Neuronal stem cell (in vitro differentiated cells): ENCODE data around the gene XPO5. TPM values are rescaled to one million over a fixed set of nuclear protein-coding genes. Genes with fewer than 3 reads are reported as not detected.

Experiments
- DNase-seq: peaks from one replicate; pipeline ENCODE4 v3.0.0-alpha.2; 2013; ENCODE audit warnings: low spot score
- H2AFZ ChIP-seq: one replicate; pipeline ENCODE4 v1.6.1; 2013; ENCODE audit warnings: mild to moderate bottlenecking, low read length, inconsistent platforms
- H2AK5ac ChIP-seq: 2 replicates; pipeline ENCODE4 v1.6.1; 2013; ENCODE audit warnings: low read depth, mild to moderate bottlenecking, inconsistent platforms, low read length, moderate library complexity, mixed read lengths
- H2BK120ac ChIP-seq: 2 replicates; pipeline ENCODE4 v1.6.1; 2013; ENCODE audit warnings: low read depth, mild to moderate bottlenecking, inconsistent platforms, low read length, moderate library complexity, mixed read lengths
- H2BK12ac ChIP-seq: one replicate; pipeline ENCODE4 v1.6.1; 2013; ENCODE audit warnings: low read length, inconsistent platforms
- H2BK15ac ChIP-seq: 2 replicates; pipeline ENCODE4 v1.6.1; 2013; ENCODE audit warnings: mild to moderate bottlenecking, low read length, inconsistent platforms, mixed read lengths
- H2BK5ac ChIP-seq: one replicate; pipeline ENCODE4 v1.6.1; 2013; ENCODE audit warnings: inconsistent platforms, mild to moderate bottlenecking, low read length, moderate library complexity
- H3K14ac ChIP-seq: one replicate; pipeline ENCODE4 v1.6.1; 2013; ENCODE audit warnings: low read length, inconsistent platforms
- H3K18ac ChIP-seq: 2 replicates; pipeline ENCODE4 v1.6.1; 2013; ENCODE audit warnings: low read length, inconsistent platforms
- H3K23ac ChIP-seq: 2 replicates; pipeline ENCODE4 v1.6.1; 2013; ENCODE audit warnings: low read depth, mild to moderate bottlenecking, mixed read lengths, low read length, inconsistent platforms; ENCODE audit not compliant: poor library complexity
- H3K27ac ChIP-seq: replicated peaks from 3 replicates; pipeline ENCODE4 v1.5.1; 2013; ENCODE audit warnings: low read length, inconsistent platforms
- H3K27me3 ChIP-seq, 3 experiments: 2 replicates each; pipeline ENCODE4 v1.6.1; 2013; ENCODE audit warnings: low read length in 3 of 3, mild to moderate bottlenecking in 2 of 3, inconsistent platforms in 1 of 3, low read depth in 1 of 3, mixed read lengths in 1 of 3, moderate library complexity in 1 of 3; ENCODE audit not compliant: control insufficient read depth in 3 of 3, insufficient read depth in 3 of 3
- H3K36me3 ChIP-seq, 2 donors: replicated peaks in 1 of 2; 2 replicates each; pipeline ENCODE4 v1.6.1; 2013; ENCODE audit warnings: low read length in 2 of 2; ENCODE audit not compliant: control insufficient read depth in 2 of 2, insufficient read depth in 2 of 2
- H3K4ac ChIP-seq: 2 replicates; pipeline ENCODE4 v1.6.1; 2013; ENCODE audit warnings: inconsistent platforms, mild to moderate bottlenecking, low read length, moderate library complexity
- H3K4me1 ChIP-seq, 2 donors: 1 replicate in 1 of 2; 2 replicates in 1 of 2; pipeline ENCODE4 v1.6.1; 2013; ENCODE audit warnings: low read length in 2 of 2, low read depth in 1 of 2; ENCODE audit not compliant: control insufficient read depth in 2 of 2, insufficient read depth in 1 of 2
- H3K4me2 ChIP-seq: one replicate; pipeline ENCODE4 v1.6.1; 2013; ENCODE audit warnings: mild to moderate bottlenecking, low read length, inconsistent platforms; ENCODE audit not compliant: insufficient read depth, poor library complexity, severe bottlenecking
- H3K4me3 ChIP-seq, 2 donors: 2 replicates each; pipeline ENCODE4 v1.5.1; 2013; ENCODE audit warnings: low read length in 2 of 2, mild to moderate bottlenecking in 2 of 2, inconsistent platforms in 1 of 2, moderate library complexity in 1 of 2
- H3K79me1 ChIP-seq: one replicate; pipeline ENCODE4 v1.6.1; 2013; ENCODE audit warnings: low read depth, mild to moderate bottlenecking, inconsistent platforms, low read length, moderate library complexity
- H3K9ac ChIP-seq: one replicate; pipeline ENCODE4 v1.6.1; 2013; ENCODE audit warnings: mild to moderate bottlenecking, low read depth, low read length, inconsistent platforms; ENCODE audit not compliant: poor library complexity
- H3K9me3 ChIP-seq, 2 donors: replicated peaks in 1 of 2; 2 replicates each; pipeline versions ENCODE3 to v1.6.1; 2013; ENCODE audit warnings: low read length in 2 of 2, mild to moderate bottlenecking in 2 of 2, inconsistent platforms in 1 of 2, low read depth in 1 of 2, mixed read lengths in 1 of 2, moderate library complexity in 1 of 2; ENCODE audit not compliant: control insufficient read depth in 2 of 2, insufficient read depth in 1 of 2
- H4K8ac ChIP-seq: one replicate; pipeline ENCODE4 v1.6.1; 2013; ENCODE audit warnings: low read depth, mild to moderate bottlenecking, inconsistent platforms, low read length, moderate library complexity
- H4K91ac ChIP-seq: one replicate; pipeline ENCODE4 v1.6.1; 2013; ENCODE audit warnings: low read length, low read depth, mild to moderate bottlenecking, inconsistent platforms; ENCODE audit not compliant: poor library complexity
- WGBS, 2 donors: extraction: QIAGEN DNeasy Blood & Tissue Kit; methylation state at CpG; one replicate each; pipeline ENCODE4 v1.1.7; 2013; ENCODE audit warnings: missing lambda C conversion rate in 2 of 2, mixed read lengths in 1 of 2; ENCODE audit not compliant: insufficient read length in 2 of 2, insufficient replicate concordance in 1 of 2; ENCODE audit errors: extremely low coverage in 2 of 2; 5-methylcytosine and 5-hydroxymethylcytosine counted together
- small RNA-seq: library from polyadenylated mRNA; stranded (forward); fragments of <200 nt; extraction: miRNeasy Mini kit (QIAGEN cat#:217004); gene quantifications from one replicate; pipeline ENCODE3, GENCODE V24; 2013; ENCODE audit not compliant: insufficient read depth

Gene XPO5

GRCh38 chr6:43472515-43472914 lies 103.3 kb downstream of the XPO5 start:
- no peak overlapping the region for H2BK12ac ChIP-seq
- WGBS, 2 donors: no CpG with 5 or more reads among the region's 4 CpGs
- no peak overlapping the region for H2BK15ac ChIP-seq
- H2BK5ac ChIP-seq: no peak overlapping the region
- H3K27ac ChIP-seq: no peak overlapping the region
- peaks cover 9 to 11% of the 10 kb centered on the region in 2 donors for H3K4me1 ChIP-seq
- H3K4me2 ChIP-seq: no peak overlapping the region
- peaks cover 0 to 2% of the 10 kb centered on the region in 2 donors for H3K9me3 ChIP-seq
- H3K14ac ChIP-seq: no peak overlapping the region
- no peak overlapping the region for H3K4ac ChIP-seq
- H2BK120ac ChIP-seq: no peak overlapping the region
- no peak overlapping the region for H2AFZ ChIP-seq
- no peaks in the 10 kb centered on the region for H3K36me3 ChIP-seq
- no peak overlapping the region for H3K9ac ChIP-seq
- no peak overlapping the region for H3K4me3 ChIP-seq
- H3K23ac ChIP-seq: no peak overlapping the region
- H4K91ac ChIP-seq: no peak overlapping the region
- H3K18ac ChIP-seq: no peak overlapping the region
- DNase-seq: no peak
- H2AK5ac ChIP-seq: no peak overlapping the region
- H3K79me1 ChIP-seq: no peaks in the 10 kb centered on the region
- H3K27me3 ChIP-seq: peaks cover 0 to 11% (median 0%) of the 10 kb centered on the region in 3 experiments
- H4K8ac ChIP-seq: no peak overlapping the region

Small RNAs within 50 kb of the gene (small RNA-seq; reads per million reads assigned to genes)
- gene RF00426: not detected
- gene RNU6-1113P: not detected
